GM21576 (cell line): ENCODE measurements around the gene IGSF6.
"Not testable (repeated sequence)": the region's sequence is repeated elsewhere in the genome, so short reads cannot be mapped to it uniquely, and the experiment has no call there.

Experiments
- ATAC-seq: cut with Tn5 transposase; IDR thresholded peaks from one replicate; pipeline ENCODE4 v1.9.1; 2021; ENCODE audit warnings: mild to moderate bottlenecking, moderate library complexity; ENCODE audit not compliant: unreplicated experiment

Gene IGSF6

GRCh38 chr16:21654466-21654865, 2.1 kb upstream of the IGSF6 start:
- no peak for ATAC-seq

GRCh38 chr16:21653571-21653970, 1.2 kb upstream of the IGSF6 start:
- ATAC-seq: no peak

- no peak for ATAC-seq
Measured at GRCh38 chr16:21651515-21651914, 893 bp downstream of the IGSF6 start.

GRCh38 chr16:21650521-21650920, 1.9 kb downstream of the IGSF6 start:
- no peak for ATAC-seq

GRCh38 chr16:21649826-21650406, 2.5 kb downstream of the IGSF6 start:
- ATAC-seq: not testable (repeated sequence)

GRCh38 chr16:21647562-21648164, 4.7 kb downstream of the IGSF6 start:
- ATAC-seq: peak; percentile 2

GRCh38 chr16:21646721-21647561, 5.5 kb downstream of the IGSF6 start:
- ATAC-seq: peak; percentile 87

- ATAC-seq: no peak
Measured at GRCh38 chr16:21646091-21646490, 6.3 kb downstream of the IGSF6 start.

GRCh38 chr16:21645261-21645721, 7.1 kb downstream of the IGSF6 start:
- no peak for ATAC-seq

GRCh38 chr16:21644674-21645073, 7.7 kb downstream of the IGSF6 start:
- no peak for ATAC-seq

- no peak for ATAC-seq
Measured at GRCh38 chr16:21643785-21644184, 8.6 kb downstream of the IGSF6 start.

- ATAC-seq: no peak
Measured at GRCh38 chr16:21642861-21643260, 9.5 kb downstream of the IGSF6 start.

GRCh38 chr16:21641916-21642315, 10.5 kb downstream of the IGSF6 start:
- ATAC-seq: no peak

GRCh38 chr16:21639493-21639892, 12.9 kb downstream of the IGSF6 start:
- no peak for ATAC-seq

- no peak for ATAC-seq
Measured at GRCh38 chr16:21638573-21638975, 13.8 kb downstream of the IGSF6 start.

- ATAC-seq: no peak
Measured at GRCh38 chr16:21637032-21637968, 15.1 kb downstream of the IGSF6 start.

GRCh38 chr16:21635694-21636093, 16.7 kb downstream of the IGSF6 start:
- not testable (repeated sequence) for ATAC-seq

- no peak for ATAC-seq
Measured at GRCh38 chr16:21634216-21634615, 18.2 kb downstream of the IGSF6 start.

GRCh38 chr16:21631951-21632575, 20.3 kb downstream of the IGSF6 start:
- not testable (repeated sequence) for ATAC-seq

- ATAC-seq: not testable (repeated sequence)
Measured at GRCh38 chr16:21631376-21631775, 21.0 kb downstream of the IGSF6 start.
